SU-DHL-6 (cell line): ENCODE measurements around the gene PSMG2.

ENCODE experiments used
- EZH2phosphoT487 ChIP-seq: fragments of 200-600 bp; sonication (generic), shearing (Covaris generic); conservative IDR thresholded peaks from 2 replicates; pipeline ENCODE4 v1.6.1; 2018; ENCODE audit warnings: mild to moderate bottlenecking, antibody characterized with exemption, low read length, moderate library complexity, mixed read lengths
- TF ChIP-seq, protein P1 (sequence below): fragments of 200-600 bp; sonication (generic); IDR thresholded peaks from one replicate; pipeline ENCODE4 v1.5.1; 2017; ENCODE audit warnings: antibody characterized with exemption, mild to moderate bottlenecking, low read length, moderate library complexity; ENCODE audit not compliant: insufficient read depth, poor library complexity, severe bottlenecking

GRCh38 chr18:12659904-12660605, 42.8 kb upstream of the PSMG2 start:
- TF ChIP-seq, protein P1, sequence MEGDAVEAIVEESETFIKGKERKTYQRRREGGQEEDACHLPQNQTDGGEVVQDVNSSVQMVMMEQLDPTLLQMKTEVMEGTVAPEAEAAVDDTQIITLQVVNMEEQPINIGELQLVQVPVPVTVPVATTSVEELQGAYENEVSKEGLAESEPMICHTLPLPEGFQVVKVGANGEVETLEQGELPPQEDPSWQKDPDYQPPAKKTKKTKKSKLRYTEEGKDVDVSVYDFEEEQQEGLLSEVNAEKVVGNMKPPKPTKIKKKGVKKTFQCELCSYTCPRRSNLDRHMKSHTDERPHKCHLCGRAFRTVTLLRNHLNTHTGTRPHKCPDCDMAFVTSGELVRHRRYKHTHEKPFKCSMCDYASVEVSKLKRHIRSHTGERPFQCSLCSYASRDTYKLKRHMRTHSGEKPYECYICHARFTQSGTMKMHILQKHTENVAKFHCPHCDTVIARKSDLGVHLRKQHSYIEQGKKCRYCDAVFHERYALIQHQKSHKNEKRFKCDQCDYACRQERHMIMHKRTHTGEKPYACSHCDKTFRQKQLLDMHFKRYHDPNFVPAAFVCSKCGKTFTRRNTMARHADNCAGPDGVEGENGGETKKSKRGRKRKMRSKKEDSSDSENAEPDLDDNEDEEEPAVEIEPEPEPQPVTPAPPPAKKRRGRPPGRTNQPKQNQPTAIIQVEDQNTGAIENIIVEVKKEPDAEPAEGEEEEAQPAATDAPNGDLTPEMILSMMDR = peak; percentile 58
- TF ChIP-seq EZH2phosphoT487 = no peak
